HG03575 (cell line): ENCODE measurements around the gene ZIC2.

Source experiments
- ATAC-seq: cut with Tn5 transposase; IDR thresholded peaks from one replicate; pipeline ENCODE4 v1.9.1; 2021; ENCODE audit not compliant: unreplicated experiment, insufficient number of reproducible peaks, low FRiP score; ENCODE audit errors: extremely low read depth

ZIC2 gene

GRCh38 chr13:99958406-99959126, 23.0 kb upstream of the ZIC2 start:
- no peak for ATAC-seq

- no peak for ATAC-seq
Observed at GRCh38 chr13:99959127-99959539, 22.5 kb upstream of the ZIC2 start.

GRCh38 chr13:99959540-99960230, 21.9 kb upstream of the ZIC2 start:
- no peak for ATAC-seq

- no peak for ATAC-seq
Observed at GRCh38 chr13:99960663-99961311, 20.8 kb upstream of the ZIC2 start.

- no peak for ATAC-seq
Observed at GRCh38 chr13:99961636-99962035, 19.9 kb upstream of the ZIC2 start.

GRCh38 chr13:99962242-99962641, 19.3 kb upstream of the ZIC2 start:
- no peak for ATAC-seq

GRCh38 chr13:99963816-99964339, 17.7 kb upstream of the ZIC2 start:
- no peak for ATAC-seq

- no peak for ATAC-seq
Observed at GRCh38 chr13:99965329-99966000, 16.1 kb upstream of the ZIC2 start.

GRCh38 chr13:99966064-99966805, 15.3 kb upstream of the ZIC2 start:
- no peak for ATAC-seq

GRCh38 chr13:99967498-99967868, 14.1 kb upstream of the ZIC2 start:
- no peak for ATAC-seq

GRCh38 chr13:99967869-99968520, 13.6 kb upstream of the ZIC2 start:
- no peak for ATAC-seq

GRCh38 chr13:99968521-99969452, 12.8 kb upstream of the ZIC2 start:
- no peak for ATAC-seq

- ATAC-seq = no peak
Observed at GRCh38 chr13:99969453-99969918, 12.1 kb upstream of the ZIC2 start.

- ATAC-seq = no peak
Observed at GRCh38 chr13:99969919-99970650, 11.5 kb upstream of the ZIC2 start.

GRCh38 chr13:99970651-99971575, 10.7 kb upstream of the ZIC2 start:
- no peak for ATAC-seq
